Measurements from ENCODE around the gene CCDC187. TPM values are rescaled to one million over a fixed set of nuclear protein-coding genes. Genes with fewer than 3 reads are reported as not detected.

Gene CCDC187
- total RNA-seq, 1 experiment from 2014 or later: 0.04 TPM

- H3K27me3 Mint-ChIP-seq (ENCODE audit: low read depth): no peaks in the 10 kb centered on the region
- H3K4me1 Mint-ChIP-seq: peaks cover 3% of the 10 kb centered on the region
- CTCF ChIA-PET: interaction anchor here (1.0 to 1.4 kb wide), 2 partner anchors 16 to 21 kb away, joined by 3 read pairs; no protein-coding TSS in a partner anchor
- ATAC-seq (no peak), DNase-seq (ENCODE audit: low spot score) (no peak)
- no peaks in the 10 kb centered on the region for H3K9me3 Mint-ChIP-seq
- POLR2A ChIA-PET: no interaction called here
- no peaks in the 10 kb centered on the region for H3K36me3 Mint-ChIP-seq
- H3K27ac Mint-ChIP-seq: no peak overlapping the region
- TF ChIP-seq ERG (CRISPR knock-in tag; IDR thresholded peaks at IDR 0.05) (no peak), TP53 (CRISPR knock-in tag; IDR thresholded peaks at IDR 0.05) (no peak), USF1 (CRISPR knock-in tag; IDR thresholded peaks at IDR 0.05) (no peak), CREM (CRISPR knock-in tag; IDR thresholded peaks at IDR 0.05) (no peak), ARID4B (CRISPR knock-in tag; IDR thresholded peaks at IDR 0.05; ENCODE audit: borderline replicate concordance) (no peak), ATF1 (CRISPR knock-in tag; IDR thresholded peaks at IDR 0.05) (no peak), RELA (CRISPR knock-in tag; IDR thresholded peaks at IDR 0.05; ENCODE audit: borderline replicate concordance) (no peak), E2F4 (CRISPR knock-in tag; IDR thresholded peaks at IDR 0.05; ENCODE audit: borderline replicate concordance, low read depth) (no peak), TCF7 (CRISPR knock-in tag; IDR thresholded peaks at IDR 0.05; ENCODE audit: low read depth) (no peak), HMGA2 (CRISPR knock-in tag; IDR thresholded peaks at IDR 0.05) (no peak), MAX (CRISPR knock-in tag; IDR thresholded peaks at IDR 0.05) (no peak)
- H3K4me3 Mint-ChIP-seq: no peak overlapping the region
Observed at GRCh38 chr9:136297016-136297691, 6.7 kb downstream of the CCDC187 start.

GRCh38 chr9:136296434-136297015 lies 7.4 kb downstream of the CCDC187 start:
- ATAC-seq (no peak), DNase-seq (ENCODE audit: low spot score) (no peak)
- Mint-ChIP-seq H3K4me3 (no peak overlapping the region), H3K9me3 (no peaks in the 10 kb centered on the region), H3K27ac (no peak overlapping the region), H3K4me1 (peaks cover 3% of the 10 kb centered on the region), H3K36me3 (no peaks in the 10 kb centered on the region), H3K27me3 (ENCODE audit: low read depth) (no peaks in the 10 kb centered on the region)
- TF ChIP-seq GABPB1 (CRISPR knock-in tag; IDR thresholded peaks at IDR 0.05) (no peak), SMAD3 (CRISPR knock-in tag; IDR thresholded peaks at IDR 0.05; ENCODE audit: borderline replicate concordance) (no peak), ZNF281 (CRISPR knock-in tag; IDR thresholded peaks at IDR 0.05) (no peak), KAT7 (CRISPR knock-in tag; IDR thresholded peaks at IDR 0.05; ENCODE audit: borderline replicate concordance) (no peak), TEAD1 (CRISPR knock-in tag; IDR thresholded peaks at IDR 0.05) (no peak), GTF2I (CRISPR knock-in tag; conservative IDR thresholded peaks at IDR 0.05) (no peak), NR2C2 (CRISPR knock-in tag; IDR thresholded peaks at IDR 0.05) (no peak), ELF4 (CRISPR knock-in tag; IDR thresholded peaks at IDR 0.05; ENCODE audit: low read depth) (no peak), ETV6 (CRISPR knock-in tag; IDR thresholded peaks at IDR 0.05) (no peak), ZNF423 (CRISPR knock-in tag; IDR thresholded peaks at IDR 0.05) (no peak), E2F5 (CRISPR knock-in tag; IDR thresholded peaks at IDR 0.05) (no peak), IRF1 (CRISPR knock-in tag; IDR thresholded peaks at IDR 0.05) (no peak)
- CTCF ChIA-PET: interaction anchor here (1.0 to 1.4 kb wide), 2 partner anchors 16 to 21 kb away, joined by 3 read pairs; no protein-coding TSS in a partner anchor
- POLR2A ChIA-PET: no interaction called here
